NCI-H2171 treated with DMSO at 0.1 percent for 48 hours (cell line): Measurements from ENCODE around the gene ECD.

Source experiments
- DNase-seq: peaks from one replicate; lab custom pipeline; 2025; lab: John Stamatoyannopoulos, UW

Gene ECD

GRCh38 chr10:73096449-73097304 is 71.1 kb downstream of the ECD start, which contains the start of gene P4HA1:
Gene P4HA1, minus strand, starts transcription at chr10:73096866. Its CDS starts 21,983 bp downstream, at chr10:73074883.
- DNase-seq: peak; percentile 87

- DNase-seq: peak; percentile 50
Measured at GRCh38 chr10:73096041-73096448, 71.8 kb downstream of the ECD start.

- peak; percentile 27 for DNase-seq
Measured at GRCh38 chr10:73095481-73096021, 72.3 kb downstream of the ECD start.

- DNase-seq: no peak
Measured at GRCh38 chr10:73094986-73095480, 72.8 kb downstream of the ECD start.

GRCh38 chr10:73093922-73094850 is 73.6 kb downstream of the ECD start:
- no peak for DNase-seq

- no peak for DNase-seq
Measured at GRCh38 chr10:73092830-73093229, 75.0 kb downstream of the ECD start.

GRCh38 chr10:73088304-73088703 is 79.5 kb downstream of the ECD start:
- DNase-seq: no peak

GRCh38 chr10:73086816-73087215 is 81.0 kb downstream of the ECD start:
- no peak for DNase-seq

GRCh38 chr10:73084209-73084608 is 83.6 kb downstream of the ECD start:
- no peak for DNase-seq
